ENCODE results near the gene LIN54. TPM values are rescaled to one million over a fixed set of nuclear protein-coding genes. Genes with fewer than 3 reads are reported as not detected.

The LIN54 gene
- total RNA-seq, 1 donor from 2014 or later = 8.4 TPM

DNA sequence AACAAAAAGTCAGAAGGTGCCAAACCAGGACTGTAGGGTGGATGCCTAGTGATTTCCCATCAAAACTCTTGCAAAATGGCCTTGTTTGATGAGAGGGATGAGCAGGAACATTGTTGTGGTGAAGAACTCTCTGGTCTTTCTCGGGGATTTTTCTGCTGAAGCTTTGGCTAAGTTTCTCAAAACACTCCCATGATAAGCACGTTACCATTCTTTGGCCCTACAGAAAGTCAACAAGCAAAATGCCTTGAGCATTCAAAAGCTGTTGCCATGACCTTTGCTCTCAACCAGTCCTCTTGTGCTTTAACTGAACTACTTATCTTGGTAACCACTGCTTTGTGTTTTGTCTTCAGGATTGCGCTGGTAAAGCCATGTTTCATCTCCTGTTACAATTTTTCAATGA is 116.7 kb downstream of the LIN54 start:
- TF ChIP-seq, protein P1, sequence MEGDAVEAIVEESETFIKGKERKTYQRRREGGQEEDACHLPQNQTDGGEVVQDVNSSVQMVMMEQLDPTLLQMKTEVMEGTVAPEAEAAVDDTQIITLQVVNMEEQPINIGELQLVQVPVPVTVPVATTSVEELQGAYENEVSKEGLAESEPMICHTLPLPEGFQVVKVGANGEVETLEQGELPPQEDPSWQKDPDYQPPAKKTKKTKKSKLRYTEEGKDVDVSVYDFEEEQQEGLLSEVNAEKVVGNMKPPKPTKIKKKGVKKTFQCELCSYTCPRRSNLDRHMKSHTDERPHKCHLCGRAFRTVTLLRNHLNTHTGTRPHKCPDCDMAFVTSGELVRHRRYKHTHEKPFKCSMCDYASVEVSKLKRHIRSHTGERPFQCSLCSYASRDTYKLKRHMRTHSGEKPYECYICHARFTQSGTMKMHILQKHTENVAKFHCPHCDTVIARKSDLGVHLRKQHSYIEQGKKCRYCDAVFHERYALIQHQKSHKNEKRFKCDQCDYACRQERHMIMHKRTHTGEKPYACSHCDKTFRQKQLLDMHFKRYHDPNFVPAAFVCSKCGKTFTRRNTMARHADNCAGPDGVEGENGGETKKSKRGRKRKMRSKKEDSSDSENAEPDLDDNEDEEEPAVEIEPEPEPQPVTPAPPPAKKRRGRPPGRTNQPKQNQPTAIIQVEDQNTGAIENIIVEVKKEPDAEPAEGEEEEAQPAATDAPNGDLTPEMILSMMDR (conservative IDR thresholded peaks at IDR 0.05; ENCODE audit: low read depth, low read length) = no peak
- H3K4me3 ChIP-seq (ENCODE audit: low read depth, low read length) = no peak overlapping the region
- no peak for DNase-seq (ENCODE audit: low read depth)

GRCh38 chr4:82892467-82892802 is 118.2 kb downstream of the LIN54 start:
- TF ChIP-seq, protein P1 (conservative IDR thresholded peaks at IDR 0.05; ENCODE audit: low read depth, low read length) = no peak
- DNase-seq (ENCODE audit: low read depth) = no peak
- H3K4me3 ChIP-seq (ENCODE audit: low read depth, low read length) = no peak overlapping the region

- H3K4me3 ChIP-seq (ENCODE audit: low read depth, low read length) = peak overlapping the region; percentile 92
- no peak for DNase-seq (ENCODE audit: low read depth)
- TF ChIP-seq, protein P1 (conservative IDR thresholded peaks at IDR 0.05; ENCODE audit: low read depth, low read length) = no peak
Measured at GRCh38 chr4:82891707-82892466, 118.7 kb downstream of the LIN54 start.

- no peak for DNase-seq (ENCODE audit: low read depth)
- TF ChIP-seq, protein P1 (conservative IDR thresholded peaks at IDR 0.05; ENCODE audit: low read depth, low read length) = no peak
Measured at GRCh38 chr4:82890901-82891706, 119.5 kb downstream of the LIN54 start, which contains the start of gene SEC31A. SEC31A (minus strand) TSS chr4:82891153; CDS start chr4:82881936, 9,217 bp downstream.

DNA sequence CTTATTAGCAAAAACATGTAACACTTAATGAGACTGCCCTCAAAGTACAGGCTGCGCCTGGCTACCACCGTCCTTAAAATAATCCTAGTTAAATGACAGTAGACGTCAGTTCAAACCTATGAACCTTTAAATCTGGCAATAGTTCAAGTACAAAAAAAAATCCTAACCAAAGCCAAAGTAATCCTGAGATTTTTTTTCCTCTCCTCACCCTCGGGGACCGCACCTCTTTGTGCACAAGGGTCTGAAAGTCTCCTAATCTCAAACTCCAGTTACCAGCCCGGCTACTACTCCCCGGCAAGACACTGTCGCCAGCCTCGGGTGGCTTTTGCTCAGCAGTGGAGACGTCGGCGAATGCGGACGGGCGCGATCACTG is 120.1 kb downstream of the LIN54 start:
- H3K4me3 ChIP-seq (ENCODE audit: low read depth, low read length) = peak overlapping the region; percentile 92
- DNase-seq (ENCODE audit: low read depth) = no peak
- TF ChIP-seq, protein P1 (conservative IDR thresholded peaks at IDR 0.05; ENCODE audit: low read depth, low read length) = no peak

More at GRCh38 chr4:82890901-82891706, 119.5 kb downstream of the LIN54 start, which contains the start of gene SEC31A:
- peak within 1 kb of the TSS; percentile 92 for H3K4me3 ChIP-seq (ENCODE audit: low read depth, low read length)

- DNase-seq (ENCODE audit: low read depth) = no peak
- peak overlapping the region; percentile 92 for H3K4me3 ChIP-seq (ENCODE audit: low read depth, low read length)
- TF ChIP-seq, protein P1 (conservative IDR thresholded peaks at IDR 0.05; ENCODE audit: low read depth, low read length) = no peak
Measured at GRCh38 chr4:82889287-82889686, 121.3 kb downstream of the LIN54 start.
